PC-3 (cell line): ENCODE measurements around the gene LLPH.

ENCODE experiments used
- CTCF ChIP-seq: fragments of 300-600 bp; sonication (generic); conservative IDR thresholded peaks from 2 replicates; pipeline ENCODE4 v1.5.1; 2017; ENCODE audit warnings: antibody characterized with exemption, low read depth, mild to moderate bottlenecking, low read length
- EZH2 ChIP-seq: fragments of 300-600 bp; sonication (generic); IDR thresholded peaks from one replicate; pipeline ENCODE4 v1.6.1; 2017; ENCODE audit warnings: antibody characterized with exemption, mild to moderate bottlenecking, low read length; ENCODE audit not compliant: unreplicated experiment

GRCh38 chr12:66119229-66119869 is 11.2 kb downstream of the LLPH start:
- TF ChIP-seq CTCF: no peak
- TF ChIP-seq EZH2: no peak
